HEK293 (cell line): ENCODE results near the gene B9D1.

Experiments
- CTCF ChIA-PET: fragments of 350-600 bp; formaldehyde crosslinking; extraction: SDS; loops from one replicate; lab custom pipeline; 2021; ENCODE audit warnings: antibody characterized with exemption; lab: Yijun Ruan, JAX
- POLR2A ChIA-PET: fragments of 300-600 bp; formaldehyde crosslinking; extraction: SDS; loops from one replicate; lab custom pipeline; 2020; ENCODE audit warnings: antibody characterized with exemption, inconsistent platforms; lab: Yijun Ruan, JAX
- H3K27ac ChIP-seq: fragments of 200-500 bp; sonication (Bioruptor generic); 2 replicates; pipeline ENCODE4 v1.5.1; 2014; ENCODE audit warnings: low read depth, low read length, control low read depth, inconsistent platforms; ENCODE audit errors: extremely low read depth
- H3K36me3 ChIP-seq, 2 experiments: fragments of 200-500 bp in 1 of 2; sonication (Bioruptor generic) in 1 of 2; 1 replicate in 1 of 2; 2 replicates in 1 of 2; pipeline ENCODE4 v1.5.1; 2014 to 2017; ENCODE audit warnings: inconsistent platforms in 2 of 2, low read length in 2 of 2; ENCODE audit not compliant: control insufficient read depth in 2 of 2, insufficient read depth in 1 of 2
- H3K4me1 ChIP-seq: fragments of 200-500 bp; sonication (Bioruptor generic); 2 replicates; pipeline ENCODE4 v1.5.1; 2014; ENCODE audit warnings: mild to moderate bottlenecking, low read length, inconsistent platforms; ENCODE audit not compliant: control insufficient read depth, insufficient read depth
- H3K4me3 ChIP-seq: 2 replicates; pipeline ENCODE4 v1.5.1; 2011; ENCODE audit warnings: low read depth, mild to moderate bottlenecking, control low read depth, low read length, moderate library complexity
- H3K9me3 ChIP-seq: fragments of 200-500 bp; sonication (Bioruptor generic); 2 replicates; pipeline ENCODE4 v1.5.1; 2014; ENCODE audit warnings: low read depth, low read length, inconsistent platforms; ENCODE audit not compliant: control insufficient read depth, insufficient read depth
- ELK4 ChIP-seq: IDR thresholded peaks from 2 replicates; pipeline ENCODE4 v1.6.1; 2011; ENCODE audit warnings: mild to moderate bottlenecking, low read depth, low read length, borderline replicate concordance
- IKZF3 ChIP-seq: fragments of 450-650 bp; IDR thresholded peaks from 2 replicates; pipeline ENCODE4 v1.5.0; 2018; ENCODE audit warnings: missing biosample characterization, mild to moderate bottlenecking, missing genetic modification characterization, moderate library complexity
- KLF17 ChIP-seq: fragments of 450-650 bp; formaldehyde crosslinking; IDR thresholded peaks from 2 replicates; pipeline ENCODE4 v1.5.1; 2016; ENCODE audit warnings: missing biosample characterization, missing genetic modification characterization
- SETDB1 ChIP-seq: IDR thresholded peaks from one replicate; pipeline ENCODE4 v1.6.1; 2017; ENCODE audit warnings: mild to moderate bottlenecking, low read length, moderate library complexity, mixed read lengths; ENCODE audit not compliant: insufficient read length
- SP7 ChIP-seq: fragments of 450-650 bp; formaldehyde crosslinking; IDR thresholded peaks from 2 replicates; pipeline ENCODE4 v1.5.1; 2016; ENCODE audit warnings: missing biosample characterization, missing genetic modification characterization
- WT1 ChIP-seq: fragments of 450-650 bp; formaldehyde crosslinking; IDR thresholded peaks from 2 replicates; pipeline ENCODE4 v1.5.1; 2016; ENCODE audit warnings: missing biosample characterization, missing genetic modification characterization
- ZBTB17 ChIP-seq: fragments of 450-650 bp; formaldehyde crosslinking; IDR thresholded peaks from 2 replicates; pipeline ENCODE4 v1.5.1; 2016; ENCODE audit warnings: missing biosample characterization, missing genetic modification characterization
- ZNF121 ChIP-seq: fragments of 450-650 bp; formaldehyde crosslinking; IDR thresholded peaks from 2 replicates; pipeline ENCODE4 v1.5.1; 2016; ENCODE audit warnings: missing biosample characterization, missing genetic modification characterization
- ZNF140 ChIP-seq: fragments of 450-650 bp; formaldehyde crosslinking; IDR thresholded peaks from 2 replicates; pipeline ENCODE4 v1.5.1; 2016; ENCODE audit warnings: missing biosample characterization, missing genetic modification characterization
- ZNF148 ChIP-seq: fragments of 450-650 bp; formaldehyde crosslinking; IDR thresholded peaks from 2 replicates; pipeline ENCODE4 v1.5.0; 2017; ENCODE audit warnings: missing biosample characterization, missing genetic modification characterization, borderline replicate concordance
- ZNF302 ChIP-seq: fragments of 450-650 bp; formaldehyde crosslinking; IDR thresholded peaks from 2 replicates; pipeline ENCODE4 v1.5.1; 2016; ENCODE audit warnings: missing biosample characterization, missing genetic modification characterization, low read depth
- ZNF426 ChIP-seq: fragments of 450-650 bp; formaldehyde crosslinking; IDR thresholded peaks from 2 replicates; pipeline ENCODE4 v1.5.1; 2017; ENCODE audit warnings: missing biosample characterization, missing genetic modification characterization, mild to moderate bottlenecking, inconsistent platforms, moderate library complexity
- ZNF433 ChIP-seq: fragments of 450-650 bp; formaldehyde crosslinking; IDR thresholded peaks from 2 replicates; pipeline ENCODE4 v1.5.1; 2016; ENCODE audit warnings: missing biosample characterization, missing genetic modification characterization, low read depth
- ZNF473 ChIP-seq: fragments of 450-650 bp; formaldehyde crosslinking; IDR thresholded peaks from 2 replicates; pipeline ENCODE4 v1.5.1; 2017; ENCODE audit warnings: missing biosample characterization, missing genetic modification characterization
- ZNF596 ChIP-seq: fragments of 450-650 bp; IDR thresholded peaks from 2 replicates; pipeline ENCODE4 v1.5.0; 2018; ENCODE audit warnings: missing biosample characterization, mild to moderate bottlenecking, missing genetic modification characterization, moderate library complexity
- ZNF660 ChIP-seq: fragments of 450-650 bp; IDR thresholded peaks from 2 replicates; pipeline ENCODE4 v1.5.1; 2018; ENCODE audit warnings: missing biosample characterization, mild to moderate bottlenecking, missing genetic modification characterization
- TF ChIP-seq, protein P1 (sequence below): fragments of 450-650 bp; formaldehyde crosslinking; IDR thresholded peaks from 2 replicates; pipeline ENCODE4 v1.5.1; 2016; ENCODE audit warnings: missing biosample characterization, missing genetic modification characterization
- TF ChIP-seq, protein P2 (sequence below): fragments of 450-650 bp; formaldehyde crosslinking; IDR thresholded peaks from 2 replicates; pipeline ENCODE4 v1.5.1; 2016; ENCODE audit warnings: missing biosample characterization, missing genetic modification characterization

B9D1 gene

GRCh38 chr17:19327031-19327783, 35.3 kb downstream of the B9D1 start:
- ChIA-PET POLR2A (no interaction called here), CTCF (interaction anchor here (0.6 to 1.6 kb wide), 3 partner anchors 20 to 533 kb away, joined by 3 to 5 read pairs (median 4); partner anchors contain the start of gene B9D1)
- no peaks in the 10 kb centered on the region for H3K4me1 ChIP-seq
- H3K4me3 ChIP-seq = no peak overlapping the region
- TF ChIP-seq ZNF121 (tag by site-specific recombination) = peak; percentile 38; the same call in 1 of the 2 replicates
- TF ChIP-seq, protein P1, sequence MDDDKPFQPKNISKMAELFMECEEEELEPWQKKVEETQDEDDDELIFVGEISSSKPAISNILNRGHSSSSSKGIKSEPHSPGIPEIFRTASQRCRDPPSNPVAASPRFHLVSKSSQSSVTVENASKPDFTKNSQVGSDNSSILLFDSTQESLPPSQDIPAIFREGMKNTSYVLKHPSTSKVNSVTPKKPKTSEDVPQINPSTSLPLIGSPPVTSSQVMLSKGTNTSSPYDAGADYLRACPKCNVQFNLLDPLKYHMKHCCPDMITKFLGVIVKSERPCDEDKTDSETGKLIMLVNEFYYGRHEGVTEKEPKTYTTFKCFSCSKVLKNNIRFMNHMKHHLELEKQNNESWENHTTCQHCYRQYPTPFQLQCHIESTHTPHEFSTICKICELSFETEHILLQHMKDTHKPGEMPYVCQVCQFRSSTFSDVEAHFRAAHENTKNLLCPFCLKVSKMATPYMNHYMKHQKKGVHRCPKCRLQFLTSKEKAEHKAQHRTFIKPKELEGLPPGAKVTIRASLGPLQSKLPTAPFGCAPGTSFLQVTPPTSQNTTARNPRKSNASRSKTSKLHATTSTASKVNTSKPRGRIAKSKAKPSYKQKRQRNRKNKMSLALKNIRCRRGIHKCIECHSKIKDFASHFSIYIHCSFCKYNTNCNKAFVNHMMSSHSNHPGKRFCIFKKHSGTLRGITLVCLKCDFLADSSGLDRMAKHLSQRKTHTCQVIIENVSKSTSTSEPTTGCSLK = no peak
- no peak for TF ChIP-seq ZNF473
- H3K27ac ChIP-seq = no peak overlapping the region
- H3K9me3 ChIP-seq = no peaks in the 10 kb centered on the region
- H3K36me3 ChIP-seq = peaks cover 0 to 32% of the 10 kb centered on the region in 2 experiments; a peak in 2 of 3 replicates

- Histone ChIP-seq H3K4me1 (no peaks in the 10 kb centered on the region), H3K4me3 (no peak overlapping the region), H3K9me3 (no peaks in the 10 kb centered on the region), H3K27ac (no peak overlapping the region), H3K36me3 (peaks cover 0 to 27% of the 10 kb centered on the region in 2 experiments; a peak in 2 of 3 replicates)
- POLR2A ChIA-PET = no interaction called here
- CTCF ChIA-PET = no interaction called here
- TF ChIP-seq SETDB1 (peak; percentile 89), ZNF660 (0 out of 2 replicates have a peak, but pooled peaks have one; percentile 27), WT1 (no peak), ZNF426 (no peak)
- TF ChIP-seq, protein P2, sequence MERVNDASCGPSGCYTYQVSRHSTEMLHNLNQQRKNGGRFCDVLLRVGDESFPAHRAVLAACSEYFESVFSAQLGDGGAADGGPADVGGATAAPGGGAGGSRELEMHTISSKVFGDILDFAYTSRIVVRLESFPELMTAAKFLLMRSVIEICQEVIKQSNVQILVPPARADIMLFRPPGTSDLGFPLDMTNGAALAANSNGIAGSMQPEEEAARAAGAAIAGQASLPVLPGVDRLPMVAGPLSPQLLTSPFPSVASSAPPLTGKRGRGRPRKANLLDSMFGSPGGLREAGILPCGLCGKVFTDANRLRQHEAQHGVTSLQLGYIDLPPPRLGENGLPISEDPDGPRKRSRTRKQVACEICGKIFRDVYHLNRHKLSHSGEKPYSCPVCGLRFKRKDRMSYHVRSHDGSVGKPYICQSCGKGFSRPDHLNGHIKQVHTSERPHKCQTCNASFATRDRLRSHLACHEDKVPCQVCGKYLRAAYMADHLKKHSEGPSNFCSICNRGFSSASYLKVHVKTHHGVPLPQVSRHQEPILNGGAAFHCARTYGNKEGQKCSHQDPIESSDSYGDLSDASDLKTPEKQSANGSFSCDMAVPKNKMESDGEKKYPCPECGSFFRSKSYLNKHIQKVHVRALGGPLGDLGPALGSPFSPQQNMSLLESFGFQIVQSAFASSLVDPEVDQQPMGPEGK = no peak
Observed at GRCh38 chr17:19325542-19325941, 37.0 kb downstream of the B9D1 start.

GRCh38 chr17:19322861-19323260, 39.7 kb downstream of the B9D1 start:
- ChIA-PET CTCF (interaction anchor here (0.9 to 2.2 kb wide), 7 partner anchors 9 to 50 kb away, joined by 3 to 9 read pairs (median 3); partner anchors contain the start of gene B9D1), POLR2A (no interaction called here)
- no peaks in the 10 kb centered on the region for H3K9me3 ChIP-seq
- H3K27ac ChIP-seq = no peak overlapping the region
- no peak overlapping the region for H3K4me3 ChIP-seq
- no peak for TF ChIP-seq ZNF302
- H3K36me3 ChIP-seq = peaks cover 0 to 11% of the 10 kb centered on the region in 2 experiments; a peak in 2 of 3 replicates
- peaks cover 2% of the 10 kb centered on the region; the same call in 1 of the 2 replicates for H3K4me1 ChIP-seq

DNA sequence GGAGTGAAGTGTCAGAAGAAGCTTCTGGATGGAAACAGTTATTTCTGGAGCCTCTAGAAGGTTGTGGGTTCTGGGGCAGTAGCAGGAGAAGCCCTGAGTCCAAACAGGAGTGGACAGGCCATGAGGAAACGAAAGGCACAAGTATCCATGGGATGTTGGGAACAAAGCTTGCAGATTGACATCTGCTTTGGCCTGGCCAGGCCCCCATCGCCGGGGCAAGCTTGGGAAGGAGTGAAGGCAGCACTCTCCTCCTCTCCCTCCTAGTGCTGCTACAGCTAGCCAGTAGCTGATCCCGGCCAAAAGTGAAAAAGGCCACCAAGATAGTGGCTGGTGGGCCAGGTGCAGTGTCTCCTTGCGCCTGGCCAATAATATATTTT, 40.4 kb downstream of the B9D1 start:
- Histone ChIP-seq H3K27ac (no peak overlapping the region), H3K9me3 (no peaks in the 10 kb centered on the region), H3K4me3 (no peak overlapping the region), H3K36me3 (peaks cover 0 to 11% of the 10 kb centered on the region in 2 experiments; a peak in 2 of 3 replicates), H3K4me1 (peaks cover 9% of the 10 kb centered on the region)
- POLR2A ChIA-PET = interaction anchor here (1.4 kb wide), 1 partner anchor 56 kb away, joined by 5 read pairs; the partner anchor contains the start of gene MAPK7
- CTCF ChIA-PET = interaction anchor here (0.7 to 2.2 kb wide), 9 partner anchors 8 to 423 kb away, joined by 3 to 9 read pairs (median 3); partner anchors contain the start of gene B9D1
- no peak for TF ChIP-seq IKZF3 (tag by site-specific recombination)
- TF ChIP-seq SP7 (tag by site-specific recombination) = no peak
- no peak for TF ChIP-seq ZBTB17 (tag by site-specific recombination)
- no peak for TF ChIP-seq ZNF596 (tag by site-specific recombination)
- TF ChIP-seq ZNF433 (tag by site-specific recombination) = no peak
- TF ChIP-seq KLF17 (tag by site-specific recombination) = no peak
- no peak for TF ChIP-seq ZNF140 (tag by site-specific recombination)
- TF ChIP-seq ZNF148 (tag by site-specific recombination) = no peak
- no peak for TF ChIP-seq ELK4
